PFSK-1 (cell line): Measurements from ENCODE around the gene TBC1D8.

Experiments used
- POLR2AphosphoS5 ChIP-seq: IDR thresholded peaks from 2 replicates; pipeline ENCODE4 v1.6.1; 2012; ENCODE audit warnings: low read depth, mild to moderate bottlenecking, control low read depth, low read length, moderate library complexity
- SIN3A ChIP-seq: IDR thresholded peaks from 2 replicates; pipeline ENCODE4 v1.6.1; 2012; ENCODE audit warnings: mild to moderate bottlenecking, low read length, moderate library complexity, borderline replicate concordance; ENCODE audit not compliant: insufficient read depth
- TAF1 ChIP-seq: IDR thresholded peaks from 2 replicates; pipeline ENCODE4 v1.6.1; 2012; ENCODE audit warnings: low read length, control low read depth, borderline replicate concordance; ENCODE audit not compliant: insufficient read depth
- TF ChIP-seq, protein P1 (sequence below), 2 experiments: IDR thresholded peaks; 2 replicates each; pipeline versions ENCODE4 v1.6.1 to v1.8.0; 2011 to 2012; ENCODE audit warnings: low read depth in 2 of 2, low read length in 2 of 2, control low read depth in 1 of 2, inconsistent platforms in 1 of 2, mild to moderate bottlenecking in 1 of 2, moderate library complexity in 1 of 2; ENCODE audit not compliant: insufficient read depth in 1 of 2

DNA sequence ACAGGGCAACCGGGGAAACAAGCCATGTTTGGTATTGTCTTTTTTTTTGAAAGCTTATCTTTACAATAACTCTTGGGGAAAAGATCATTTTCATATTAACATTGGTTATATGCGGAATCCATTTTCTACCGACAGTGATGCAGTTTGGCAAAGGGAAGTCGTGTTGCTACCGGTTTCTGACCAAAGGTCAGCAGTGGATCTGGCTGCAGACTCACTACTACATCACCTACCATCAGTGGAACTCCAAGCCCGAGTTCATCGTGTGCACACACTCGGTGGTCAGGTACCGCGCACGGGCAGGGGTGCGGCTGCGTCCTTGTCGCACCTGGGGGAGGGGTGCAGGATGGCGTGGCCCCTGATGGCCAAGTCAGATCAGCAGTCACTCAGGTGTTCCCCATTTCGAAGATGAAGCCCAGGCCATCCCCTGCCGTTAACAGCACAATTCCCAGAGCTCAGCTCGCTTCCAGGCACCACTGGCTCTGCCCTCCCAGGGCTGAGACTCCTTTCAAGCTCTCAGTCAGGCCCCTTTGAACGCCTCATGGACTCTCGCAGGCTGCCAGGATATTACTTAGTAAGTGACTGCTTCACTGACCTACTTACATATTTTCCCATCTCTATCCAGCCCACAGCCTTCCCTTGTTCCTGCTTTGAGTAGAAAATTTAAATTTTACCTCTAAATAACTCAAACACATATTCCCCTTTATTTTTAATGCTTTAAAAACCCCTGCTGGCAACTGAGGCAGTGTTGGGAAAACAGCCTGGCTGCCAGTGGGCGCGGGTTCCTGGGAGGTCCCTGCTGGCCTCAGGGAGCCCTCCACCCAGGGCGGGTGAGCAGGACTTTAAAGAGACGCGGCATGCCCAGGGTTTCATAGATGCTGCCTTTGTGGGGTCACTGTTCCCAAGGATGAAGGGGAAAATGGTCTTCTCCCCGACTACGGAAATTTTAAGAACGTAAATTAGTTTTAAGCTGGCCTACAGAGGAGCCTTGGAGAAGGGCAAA lies 182.7 kb downstream of the TBC1D8 start:
- TF ChIP-seq POLR2AphosphoS5 (no peak), SIN3A (no peak), TAF1 (no peak)
- TF ChIP-seq, protein P1, sequence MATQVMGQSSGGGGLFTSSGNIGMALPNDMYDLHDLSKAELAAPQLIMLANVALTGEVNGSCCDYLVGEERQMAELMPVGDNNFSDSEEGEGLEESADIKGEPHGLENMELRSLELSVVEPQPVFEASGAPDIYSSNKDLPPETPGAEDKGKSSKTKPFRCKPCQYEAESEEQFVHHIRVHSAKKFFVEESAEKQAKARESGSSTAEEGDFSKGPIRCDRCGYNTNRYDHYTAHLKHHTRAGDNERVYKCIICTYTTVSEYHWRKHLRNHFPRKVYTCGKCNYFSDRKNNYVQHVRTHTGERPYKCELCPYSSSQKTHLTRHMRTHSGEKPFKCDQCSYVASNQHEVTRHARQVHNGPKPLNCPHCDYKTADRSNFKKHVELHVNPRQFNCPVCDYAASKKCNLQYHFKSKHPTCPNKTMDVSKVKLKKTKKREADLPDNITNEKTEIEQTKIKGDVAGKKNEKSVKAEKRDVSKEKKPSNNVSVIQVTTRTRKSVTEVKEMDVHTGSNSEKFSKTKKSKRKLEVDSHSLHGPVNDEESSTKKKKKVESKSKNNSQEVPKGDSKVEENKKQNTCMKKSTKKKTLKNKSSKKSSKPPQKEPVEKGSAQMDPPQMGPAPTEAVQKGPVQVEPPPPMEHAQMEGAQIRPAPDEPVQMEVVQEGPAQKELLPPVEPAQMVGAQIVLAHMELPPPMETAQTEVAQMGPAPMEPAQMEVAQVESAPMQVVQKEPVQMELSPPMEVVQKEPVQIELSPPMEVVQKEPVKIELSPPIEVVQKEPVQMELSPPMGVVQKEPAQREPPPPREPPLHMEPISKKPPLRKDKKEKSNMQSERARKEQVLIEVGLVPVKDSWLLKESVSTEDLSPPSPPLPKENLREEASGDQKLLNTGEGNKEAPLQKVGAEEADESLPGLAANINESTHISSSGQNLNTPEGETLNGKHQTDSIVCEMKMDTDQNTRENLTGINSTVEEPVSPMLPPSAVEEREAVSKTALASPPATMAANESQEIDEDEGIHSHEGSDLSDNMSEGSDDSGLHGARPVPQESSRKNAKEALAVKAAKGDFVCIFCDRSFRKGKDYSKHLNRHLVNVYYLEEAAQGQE (IDR thresholded peaks at IDR 0.05; ENCODE audit: insufficient read depth in 1 of 2, low read depth in 2 of 2, low read length in 2 of 2) = no peak
